Stimulated activated CD8-positive, alpha-beta memory T cell treated with anti-CD3 and anti-CD28 coated beads, Interleukin-15, amount 100 ng/mL, for 24 hours (primary cell): ENCODE results near the gene APOD.
"Not testable (repeated sequence)": the region's sequence is repeated elsewhere in the genome, so short reads cannot be mapped to it uniquely, and the experiment has no call there.

Experiments used
- DNase-seq: peaks from one replicate; pipeline ENCODE4 v3.0.0-alpha.2; 2020; ENCODE audit warnings: low read depth

The APOD gene

DNA sequence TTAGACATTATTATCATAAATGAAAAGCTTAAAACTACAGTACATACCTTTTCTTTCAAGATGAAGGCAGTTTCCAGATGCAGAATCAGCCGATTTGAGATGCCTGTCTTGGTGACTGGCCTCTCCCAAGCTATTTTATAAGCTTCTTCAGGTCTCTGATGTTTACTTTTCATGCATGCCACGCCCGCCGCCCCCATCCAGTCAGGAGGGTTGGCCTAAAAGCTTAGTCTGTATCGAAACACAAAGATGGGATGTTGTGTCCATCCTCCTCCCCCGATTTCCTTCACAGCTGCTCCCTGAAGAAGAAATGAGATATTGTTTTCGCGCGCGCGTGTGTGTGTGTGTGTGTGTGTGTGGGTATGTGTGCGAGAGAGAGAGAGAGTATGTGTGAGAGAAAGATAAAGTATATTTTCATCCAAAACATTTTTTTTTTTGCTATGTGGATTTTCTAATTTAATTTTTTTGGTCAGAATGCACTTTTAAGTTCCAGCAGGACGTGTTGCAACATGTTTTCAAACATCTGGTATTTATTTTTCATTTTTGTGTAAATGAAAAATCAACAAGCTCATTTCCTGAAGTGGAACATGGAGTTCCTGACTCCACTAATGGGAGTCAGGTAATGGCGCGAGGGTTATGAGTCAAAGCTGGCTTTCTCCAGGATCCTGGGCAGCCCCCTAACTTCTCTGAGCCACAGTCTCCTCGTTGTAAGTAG is at the start of gene APOD:
Gene APOD (minus strand): TSS at position 110 of the 712 bp plus-strand sequence. CDS start 4,479 bp downstream, outside the sequence.
- DNase-seq = no peak

- DNase-seq = not testable (repeated sequence)
These were observed 49.6 kb upstream of the APOD start for GRCh38 chr3:195633351-195633750.

DNA sequence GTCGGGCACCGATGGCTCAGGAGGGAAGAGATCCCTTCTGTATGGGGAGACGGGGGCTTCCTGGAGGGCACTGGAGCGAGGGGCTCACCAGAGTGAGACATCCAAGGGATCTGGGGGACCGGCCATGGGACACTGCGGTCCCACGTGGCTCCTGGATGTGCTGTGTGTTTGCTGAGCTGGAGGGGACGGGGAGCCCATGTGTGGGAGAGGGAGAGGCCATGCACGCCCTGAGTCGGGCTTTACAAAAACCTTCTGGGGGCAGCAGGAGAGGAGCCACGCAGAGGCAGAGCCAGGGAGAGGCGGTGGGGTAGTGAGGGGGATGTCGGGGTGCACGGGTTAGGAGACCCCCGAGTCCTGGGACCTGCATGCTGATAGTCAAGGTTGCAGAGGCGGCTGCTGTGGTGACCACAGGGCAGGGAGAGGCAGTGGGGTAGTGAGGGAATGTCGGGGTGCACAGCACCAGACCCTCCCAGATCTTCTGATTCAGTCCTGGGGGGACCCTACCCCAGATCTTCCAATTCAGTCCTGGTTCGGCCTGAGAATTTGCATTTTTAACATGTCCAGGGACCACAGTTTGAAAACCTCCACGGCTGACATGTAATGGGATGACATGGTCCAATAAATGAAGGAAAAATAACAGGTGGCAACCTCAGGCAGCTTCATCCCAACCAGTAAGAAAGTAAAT is 48.9 kb upstream of the APOD start:
- DNase-seq = not testable (repeated sequence)

- DNase-seq = not testable (repeated sequence)
These were observed 48.3 kb upstream of the APOD start for GRCh38 chr3:195632046-195632445.

DNA sequence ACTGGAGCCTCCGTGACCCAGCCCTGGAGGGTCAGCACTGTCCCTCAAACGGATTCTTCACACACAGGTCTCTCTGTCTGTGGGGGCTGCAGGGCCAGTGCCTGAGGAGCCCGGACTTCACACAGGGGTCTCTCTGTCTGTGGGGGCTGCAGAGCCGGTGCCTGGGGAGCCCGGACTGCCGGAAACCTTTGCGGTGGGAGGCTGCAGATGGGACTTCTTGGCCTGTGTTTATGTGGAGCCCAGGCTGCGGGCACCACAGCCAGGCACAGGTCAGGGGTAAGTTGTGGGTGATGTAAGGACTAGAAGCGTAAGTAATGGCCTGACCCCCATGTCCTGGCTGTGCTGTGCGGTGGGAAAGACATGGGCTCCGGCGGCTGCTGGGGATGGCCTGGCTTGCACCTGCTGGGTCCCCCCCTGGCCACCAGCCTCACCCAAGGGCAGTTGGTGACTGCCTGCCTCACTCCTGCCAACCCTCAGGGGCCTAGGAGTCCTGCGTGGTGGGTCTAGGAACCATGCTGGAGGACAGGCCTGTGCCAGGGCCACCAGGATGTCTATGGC is 47.3 kb upstream of the APOD start:
- not testable (repeated sequence) for DNase-seq

DNA sequence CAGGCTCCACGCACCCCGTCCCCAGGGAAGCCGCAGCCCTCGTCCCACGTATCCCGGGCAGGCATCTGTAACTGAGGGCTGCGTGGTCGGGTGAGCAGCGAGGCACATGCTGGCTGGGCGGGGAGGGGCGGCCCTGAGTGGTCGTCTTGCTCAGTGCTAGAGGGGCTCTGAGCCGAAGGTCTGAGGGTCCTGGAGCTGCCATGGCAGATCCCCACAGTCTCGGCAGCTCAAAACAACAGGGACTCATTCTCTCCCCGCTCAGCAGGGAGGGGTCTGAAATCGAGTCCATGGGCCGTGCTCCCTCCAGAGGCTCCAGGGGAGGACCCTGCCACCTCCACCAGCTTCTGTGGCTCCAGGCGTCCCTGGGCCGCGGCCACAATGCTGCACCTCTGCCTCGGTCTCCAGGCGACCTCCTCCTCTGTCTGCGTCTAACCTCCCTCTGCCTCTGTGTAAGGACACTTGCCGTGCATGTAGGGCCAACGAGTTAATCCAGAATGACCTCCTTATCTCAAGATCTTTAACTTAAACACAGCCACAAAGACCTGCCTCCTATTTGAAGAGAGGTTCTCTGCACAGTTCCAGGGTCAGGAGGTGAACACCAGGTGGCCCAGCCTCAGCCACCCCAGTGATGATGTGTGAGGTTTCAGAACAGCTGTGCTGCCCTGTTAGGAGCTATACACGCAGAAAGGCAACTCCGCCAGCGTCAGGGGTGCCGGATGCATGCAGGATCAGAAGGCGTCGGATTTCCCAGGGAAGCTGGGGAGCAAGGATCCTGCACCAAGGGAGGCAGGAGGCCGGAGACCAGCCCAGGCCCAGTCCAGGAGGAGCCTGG is 46.6 kb upstream of the APOD start:
- DNase-seq = not testable (repeated sequence)

DNA sequence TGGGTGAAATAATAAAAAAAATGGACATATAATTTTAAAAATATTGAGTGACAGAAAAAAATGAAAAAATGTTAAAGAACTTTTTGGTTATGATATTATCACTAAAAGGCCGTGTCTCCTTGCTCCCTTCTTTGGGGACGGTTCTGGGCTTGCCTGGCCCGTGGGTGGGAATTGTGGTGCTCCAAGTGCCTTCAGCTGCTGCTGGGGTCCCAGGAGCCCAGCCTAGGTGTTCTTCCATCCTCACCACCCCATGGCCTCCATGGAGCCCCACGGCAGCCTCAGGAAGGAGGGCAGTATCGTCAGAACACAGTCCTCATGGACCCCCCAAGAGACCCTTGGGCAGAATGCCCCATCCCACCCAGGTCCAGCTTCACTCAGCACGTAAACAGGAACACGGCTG is 45.9 kb upstream of the APOD start:
- DNase-seq = not testable (repeated sequence)

DNA sequence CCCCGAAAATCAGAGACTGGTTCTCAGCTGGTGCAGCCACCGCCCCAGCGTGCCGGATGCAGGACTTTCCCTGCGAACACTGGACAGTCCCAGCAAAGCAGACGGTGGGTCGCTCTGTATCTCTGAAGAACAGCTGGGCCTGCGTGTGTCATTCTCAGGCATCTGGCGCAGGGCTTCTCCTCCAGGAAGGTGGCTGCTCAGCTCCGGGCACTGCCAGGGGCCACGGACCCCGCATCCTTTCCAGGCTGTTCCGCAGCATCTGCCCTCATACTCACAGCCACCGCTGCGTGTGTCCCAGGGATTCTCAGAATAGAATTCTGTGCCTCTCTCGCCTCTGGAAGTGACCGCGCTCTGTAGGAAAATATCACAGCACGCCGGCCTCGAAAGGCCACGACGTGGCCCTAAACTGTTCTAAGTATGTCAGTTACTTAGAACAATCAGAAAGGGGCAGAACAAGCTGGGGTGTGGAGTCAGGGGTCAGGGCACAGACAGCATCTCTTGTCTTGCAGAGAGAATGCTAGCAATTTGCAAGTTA is 44.7 kb upstream of the APOD start:
- DNase-seq = not testable (repeated sequence)

GRCh38 chr3:195627515-195628385 is 44.0 kb upstream of the APOD start:
- not testable (repeated sequence) for DNase-seq

DNA sequence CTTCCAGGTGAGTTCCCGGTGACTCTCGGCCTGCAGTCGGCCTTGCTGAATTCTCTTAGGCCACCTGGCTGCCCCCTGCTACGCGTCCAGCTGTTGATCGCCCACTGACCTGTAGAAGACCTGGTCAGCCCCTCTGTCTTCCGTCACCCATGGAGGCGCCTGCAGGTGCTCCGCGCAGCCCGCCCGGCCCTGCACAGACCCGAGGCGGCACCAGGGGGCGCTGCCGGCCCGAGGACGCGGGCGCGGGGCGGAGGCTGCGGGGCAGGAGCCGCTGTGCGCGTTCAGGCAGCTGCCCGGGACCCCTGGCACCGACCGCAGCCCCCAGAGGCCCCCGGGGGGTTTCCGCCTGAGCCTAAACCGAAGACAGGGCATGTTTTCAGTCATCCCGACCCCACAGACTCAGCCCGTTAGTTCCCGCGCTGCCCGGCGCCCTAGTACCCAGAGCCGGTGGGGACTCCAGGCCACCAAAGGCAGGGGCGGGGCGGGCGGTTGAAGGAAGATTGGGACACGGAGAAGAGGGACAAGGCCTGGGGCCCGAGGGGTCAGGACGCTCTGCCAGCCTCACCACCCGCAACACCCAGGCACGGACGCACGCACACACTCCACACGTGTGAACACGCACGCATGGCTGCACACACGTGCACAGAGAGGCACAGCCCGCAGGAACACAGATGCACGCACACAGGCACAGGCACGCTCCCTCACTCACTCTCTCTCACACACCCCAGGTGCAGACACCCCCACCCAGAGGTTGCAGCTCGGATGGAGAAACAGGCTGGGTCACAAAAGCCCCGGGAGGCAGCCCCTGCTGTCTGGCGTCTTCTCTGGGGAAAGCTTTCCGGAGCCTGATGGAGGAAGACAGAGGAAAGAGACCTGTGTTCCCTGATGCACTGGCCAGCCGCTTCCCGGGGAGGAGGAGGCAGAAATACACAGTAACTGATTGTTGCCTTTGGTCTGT is 41.1 kb upstream of the APOD start:
- DNase-seq = not testable (repeated sequence)

DNA sequence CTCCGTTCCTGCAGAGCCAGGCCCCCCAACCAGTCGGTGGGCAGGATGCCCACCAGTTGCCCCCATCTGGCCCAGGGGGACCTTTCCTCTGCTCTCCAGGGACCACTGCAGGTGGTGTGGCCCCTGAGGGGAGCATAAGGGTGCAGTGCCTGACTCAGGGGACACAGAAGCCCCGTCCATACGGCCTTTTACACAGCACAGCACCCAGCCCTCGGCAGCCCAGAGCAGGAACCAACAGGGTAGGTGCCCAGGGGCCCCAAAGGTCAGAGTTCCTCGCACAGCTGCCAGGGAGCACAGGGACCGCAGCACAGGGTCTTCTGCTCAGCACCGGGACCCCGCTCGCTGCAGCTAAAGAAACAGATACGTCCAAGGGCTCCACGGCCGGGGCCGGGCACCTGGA is 40.4 kb upstream of the APOD start:
- DNase-seq = not testable (repeated sequence)

DNA sequence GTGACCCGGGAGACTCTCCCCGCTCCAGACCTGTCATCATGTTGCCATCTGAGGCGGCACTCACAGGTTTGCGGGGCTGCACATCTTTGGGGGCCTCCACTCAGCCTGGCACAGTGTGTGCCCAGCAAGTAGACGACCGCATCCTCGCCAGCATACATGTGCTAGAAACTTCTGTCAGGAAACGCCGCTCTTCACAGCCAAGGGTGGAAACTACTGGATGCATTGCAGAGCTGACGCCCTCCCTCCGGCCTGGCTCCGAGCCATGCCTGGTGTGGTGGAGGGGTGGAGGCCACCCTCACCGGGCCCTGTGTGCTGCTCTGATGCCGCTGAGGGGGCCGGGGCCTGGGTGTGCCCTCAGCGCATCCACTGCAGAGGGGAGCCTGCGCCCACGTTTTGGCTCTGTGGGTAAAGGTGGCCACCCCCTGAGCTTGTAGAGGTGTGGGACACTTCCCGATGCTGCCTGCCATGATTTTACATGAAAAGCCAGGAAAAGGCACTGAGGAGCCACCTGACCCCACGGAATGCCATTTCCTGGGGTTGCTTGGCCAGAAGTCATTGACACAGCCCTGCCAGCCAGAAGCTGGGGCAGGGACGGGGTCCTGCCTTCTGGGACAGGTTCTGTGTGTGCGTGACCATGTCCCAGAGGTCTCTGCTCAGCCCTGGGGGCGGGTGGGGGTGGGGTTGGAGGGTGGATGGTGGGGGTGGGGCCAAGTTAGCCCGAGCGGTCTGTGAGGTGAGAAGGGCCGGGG is 39.7 kb upstream of the APOD start:
- DNase-seq = not testable (repeated sequence)

DNA sequence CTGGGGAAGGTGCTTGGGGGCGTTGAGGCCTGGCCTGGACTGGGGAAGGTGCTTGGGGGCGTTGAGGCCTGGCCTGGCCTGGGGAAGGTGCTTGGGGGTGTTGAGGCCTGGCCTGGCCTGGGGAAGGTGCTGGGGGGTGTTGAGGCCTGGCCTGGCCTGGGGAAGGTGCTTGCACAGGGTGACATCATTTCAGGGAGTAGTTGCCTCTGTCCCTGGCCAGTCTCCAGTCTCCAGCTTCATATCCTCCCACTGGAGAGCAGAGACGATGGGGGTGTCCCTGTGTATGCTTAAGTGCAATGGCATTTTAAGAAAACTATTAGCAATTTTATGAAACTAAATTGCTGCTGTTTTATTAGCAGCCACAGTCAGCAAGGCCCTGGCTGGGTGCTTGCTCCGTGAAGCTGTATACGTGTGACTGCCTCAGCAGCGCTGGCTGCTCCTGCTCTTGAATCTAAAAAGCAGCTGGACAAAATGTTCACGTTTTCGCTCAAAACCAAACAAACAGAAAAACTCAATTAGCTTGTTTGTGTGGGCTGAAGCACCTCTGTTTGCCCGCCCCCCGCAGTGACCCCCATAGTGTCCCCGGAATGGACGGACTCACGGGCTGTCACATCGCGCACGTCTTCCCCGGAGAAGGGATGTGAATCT is 38.9 kb upstream of the APOD start:
- DNase-seq = not testable (repeated sequence)

- not testable (repeated sequence) for DNase-seq
These were observed 38.3 kb upstream of the APOD start for GRCh38 chr3:195622012-195622411.

DNA sequence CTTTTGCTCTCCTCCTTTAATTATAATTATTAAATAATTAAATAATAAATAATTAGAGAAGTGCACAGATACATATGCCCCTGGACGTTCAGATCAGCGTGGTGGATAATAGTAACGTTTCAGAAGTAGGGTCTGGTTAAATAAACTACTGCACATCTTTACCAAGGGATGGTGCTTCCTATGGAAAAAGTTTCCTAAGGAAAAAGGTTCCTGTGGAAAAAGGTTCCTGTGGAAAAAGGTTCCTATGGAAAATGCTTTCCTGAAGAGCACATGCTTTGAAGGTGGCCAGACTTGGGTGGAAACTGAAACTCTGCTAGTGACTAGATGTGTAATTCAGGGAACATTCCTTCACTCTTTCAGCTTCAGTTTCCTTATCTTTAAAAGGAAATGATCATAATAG is 37.4 kb upstream of the APOD start:
- DNase-seq = not testable (repeated sequence)

DNA sequence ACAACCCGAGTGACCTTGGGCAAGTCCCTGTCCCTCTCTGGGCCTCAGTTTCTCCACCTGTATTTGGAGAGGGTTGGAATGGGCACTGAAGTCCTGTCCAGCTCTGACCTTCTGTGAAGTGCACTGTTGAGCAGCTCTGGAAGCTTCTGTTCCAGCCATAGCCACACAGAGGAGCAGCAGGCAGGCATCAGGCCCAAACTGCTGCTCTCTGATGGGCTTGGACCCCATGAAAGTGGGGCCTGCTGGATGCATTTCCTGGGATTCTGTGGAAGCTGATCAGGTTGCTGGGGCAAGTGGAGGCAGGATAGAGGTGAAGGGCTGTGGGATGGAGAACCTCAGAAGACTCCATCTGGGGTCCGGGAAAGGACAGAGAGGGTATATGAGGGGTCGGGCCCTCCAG is 36.7 kb upstream of the APOD start:
- not testable (repeated sequence) for DNase-seq

- not testable (repeated sequence) for DNase-seq
These were observed 36.0 kb upstream of the APOD start for GRCh38 chr3:195619591-195620369.
